ENCODE results near the gene BCORL1.

GRCh38 chrX:130072345-130072740 lies 89.9 kb downstream of the BCORL1 start:
- TF ChIP-seq CTCF (IDR thresholded peaks at IDR 0.05) (no peak), POLR2A (IDR thresholded peaks at IDR 0.05) (no peak)

Data from thyroid gland (tissue), 4 donors.